ENCODE results near the gene NOD1. TPM values are rescaled to one million over a fixed set of nuclear protein-coding genes. Genes with fewer than 3 reads are reported as not detected.
"Not testable (repeated sequence)": the region's sequence is repeated elsewhere in the genome, so short reads cannot be mapped to it uniquely, and the experiment has no call there.

The NOD1 gene
- total RNA-seq, 1 donor from 2014 or later = 7.6 TPM

GRCh38 chr7:30405179-30405578, 73.4 kb downstream of the NOD1 start:
- intact Hi-C loops (cut with DNase I) = no loop called here
- DNase-seq = no peak
- no peak for ATAC-seq (ENCODE audit: poor library complexity)

GRCh38 chr7:30403477-30403876, 75.1 kb downstream of the NOD1 start:
- DNase-seq = no peak
- ATAC-seq (ENCODE audit: poor library complexity) = no peak
- intact Hi-C loops (cut with DNase I) = no loop called here

GRCh38 chr7:30396389-30396788, 82.2 kb downstream of the NOD1 start:
- ATAC-seq (ENCODE audit: poor library complexity) = no peak
- intact Hi-C loops (cut with DNase I) = no loop called here
- no peak for DNase-seq

- no peak for DNase-seq
- intact Hi-C loops (cut with DNase I) = no loop called here
- ATAC-seq (ENCODE audit: poor library complexity) = no peak
These were observed 82.9 kb downstream of the NOD1 start for GRCh38 chr7:30395676-30396075.

- intact Hi-C loops (cut with DNase I) = no loop called here
- ATAC-seq (ENCODE audit: poor library complexity) = no peak
- no peak for DNase-seq
These were observed 86.8 kb downstream of the NOD1 start for GRCh38 chr7:30391806-30392205.

- intact Hi-C loops (cut with DNase I) = no loop called here
- ATAC-seq (ENCODE audit: poor library complexity) = no peak
- DNase-seq = no peak
These were observed 87.6 kb downstream of the NOD1 start for GRCh38 chr7:30390736-30391636.

- intact Hi-C loops (cut with DNase I) = no loop called here
- no peak for DNase-seq
- ATAC-seq (ENCODE audit: poor library complexity) = no peak
These were observed 88.8 kb downstream of the NOD1 start for GRCh38 chr7:30389791-30390190.

- intact Hi-C loops (cut with DNase I) = no loop called here
- ATAC-seq (ENCODE audit: poor library complexity) (no peak), DNase-seq (no peak)
These were observed 96.0 kb downstream of the NOD1 start for GRCh38 chr7:30382607-30383006.

- DNase-seq; intact Hi-C loops (cut with DNase I); ATAC-seq (ENCODE audit: poor library complexity): not testable (repeated sequence)
These were observed 97.8 kb downstream of the NOD1 start for GRCh38 chr7:30380824-30381223.

GRCh38 chr7:30380294-30380693, 98.3 kb downstream of the NOD1 start:
- ATAC-seq (ENCODE audit: poor library complexity) (no peak), DNase-seq (no peak)
- intact Hi-C loops (cut with DNase I) = no loop called here

- no peak for ATAC-seq (ENCODE audit: poor library complexity)
- no peak for DNase-seq
- intact Hi-C loops (cut with DNase I) = no loop called here
These were observed 98.8 kb downstream of the NOD1 start for GRCh38 chr7:30379741-30380140.

GRCh38 chr7:30379131-30379530, 99.5 kb downstream of the NOD1 start:
- intact Hi-C loops (cut with DNase I) = no loop called here
- DNase-seq = no peak
- no peak for ATAC-seq (ENCODE audit: poor library complexity)

- intact Hi-C loops (cut with DNase I) = no loop called here
- DNase-seq = no peak
These were observed 100.3 kb downstream of the NOD1 start for GRCh38 chr7:30378275-30378674.

More at GRCh38 chr7:30378275-30378674, 100.3 kb downstream of the NOD1 start:
- no peak for ATAC-seq (ENCODE audit: poor library complexity)

Other genes starting within 250 kb of the NOD1 start
- gene ZNRF2, start 194.2 kb downstream of the NOD1 start, total RNA-seq = 7.2 TPM
- 17.4 TPM for gene GGCT, start 26.0 kb upstream of the NOD1 start, total RNA-seq
- 32.2 TPM for gene GARS1, start 116.1 kb upstream of the NOD1 start, total RNA-seq
- gene CRHR2, start 203.7 kb upstream of the NOD1 start, total RNA-seq = 0.24 TPM

Data from Right ventricle myocardium superior (tissue), 1 donor.